HG02938 (cell line): Measurements from ENCODE around the gene MAPK4.
"Not testable (repeated sequence)": the region's sequence is repeated elsewhere in the genome, so short reads cannot be mapped to it uniquely, and the experiment has no call there.

Experiments used
- ATAC-seq: cut with Tn5 transposase; IDR thresholded peaks from one replicate; pipeline ENCODE4 v1.9.1; 2021; ENCODE audit warnings: mild to moderate bottlenecking, moderate library complexity; ENCODE audit not compliant: unreplicated experiment

Gene MAPK4

GRCh38 chr18:50748243-50749229, 188.6 kb downstream of the MAPK4 start:
- no peak for ATAC-seq

GRCh38 chr18:50749421-50749820, 189.5 kb downstream of the MAPK4 start:
- no peak for ATAC-seq

- ATAC-seq: no peak
Measured at GRCh38 chr18:50749945-50750344, 190.1 kb downstream of the MAPK4 start.

GRCh38 chr18:50750546-50750945, 190.7 kb downstream of the MAPK4 start:
- ATAC-seq: no peak

GRCh38 chr18:50751490-50751889, 191.6 kb downstream of the MAPK4 start:
- ATAC-seq: no peak

GRCh38 chr18:50751947-50752346, 192.1 kb downstream of the MAPK4 start:
- ATAC-seq: no peak

- no peak for ATAC-seq
Measured at GRCh38 chr18:50753311-50753710, 193.4 kb downstream of the MAPK4 start.

- no peak for ATAC-seq
Measured at GRCh38 chr18:50754297-50754696, 194.4 kb downstream of the MAPK4 start.

GRCh38 chr18:50757358-50757757, 197.5 kb downstream of the MAPK4 start:
- no peak for ATAC-seq

GRCh38 chr18:50769463-50769862, 209.6 kb downstream of the MAPK4 start:
- no peak for ATAC-seq

- no peak for ATAC-seq
Measured at GRCh38 chr18:50775207-50775606, 215.3 kb downstream of the MAPK4 start.

- no peak for ATAC-seq
Measured at GRCh38 chr18:50775726-50776125, 215.8 kb downstream of the MAPK4 start.

- ATAC-seq: no peak
Measured at GRCh38 chr18:50776383-50776782, 216.5 kb downstream of the MAPK4 start.

GRCh38 chr18:50779021-50779420, 219.1 kb downstream of the MAPK4 start:
- ATAC-seq: not testable (repeated sequence)
